H1 (cell line): ENCODE measurements around the gene CHRM4.

ENCODE experiments used
- CREB1 ChIP-seq: IDR thresholded peaks from 2 replicates; pipeline ENCODE4 v1.6.1; 2012; ENCODE audit warnings: inconsistent platforms
- CTCF ChIP-seq, 3 experiments: IDR thresholded peaks; 1 replicate in 2 of 3; 2 replicates in 1 of 3; pipeline versions ENCODE4 v1.5.1 to v1.6.1; 2011; ENCODE audit warnings: low read length in 3 of 3, mild to moderate bottlenecking in 3 of 3, inconsistent platforms in 2 of 3, low read depth in 1 of 3, moderate library complexity in 1 of 3; ENCODE audit not compliant: insufficient read depth in 1 of 3; ENCODE audit errors: control extremely low read depth in 1 of 3
- JUND ChIP-seq: IDR thresholded peaks from 2 replicates; pipeline ENCODE4 v1.6.1; 2011; ENCODE audit warnings: mild to moderate bottlenecking, improper control_type of control experiment, low read length
- MAX ChIP-seq: IDR thresholded peaks from 2 replicates; pipeline ENCODE4 v1.6.1; 2012; ENCODE audit warnings: inconsistent platforms
- POU5F1 ChIP-seq: IDR thresholded peaks from 2 replicates; pipeline ENCODE4 v1.6.1; 2011; ENCODE audit warnings: low read depth, mild to moderate bottlenecking, low read length, moderate library complexity
- RXRA ChIP-seq: IDR thresholded peaks from 2 replicates; pipeline ENCODE4 v1.6.1; 2011; ENCODE audit warnings: low read depth, mild to moderate bottlenecking, low read length, moderate library complexity; ENCODE audit not compliant: insufficient read depth
- USF2 ChIP-seq: IDR thresholded peaks from 2 replicates; pipeline ENCODE4 v1.6.1; 2011; ENCODE audit warnings: low read length, improper control_type of control experiment

GRCh38 chr11:46345881-46346484, 45.6 kb downstream of the CHRM4 start:
- no peak for TF ChIP-seq USF2
- no peak for TF ChIP-seq MAX
- no peak for TF ChIP-seq CREB1
- no peak for TF ChIP-seq CTCF (IDR thresholded peaks at IDR 0.05; ENCODE audit: control extremely low read depth in 1 of 3, insufficient read depth in 1 of 3, low read depth in 1 of 3, low read length in 3 of 3)
- TF ChIP-seq POU5F1: no peak
- TF ChIP-seq RXRA: no peak
- TF ChIP-seq JUND: no peak
